ENCODE results near the gene TLCD2.
"Not testable (repeated sequence)": the region's sequence is repeated elsewhere in the genome, so short reads cannot be mapped to it uniquely, and the experiment has no call there.

TLCD2 gene

GRCh38 chr17:1707107-1707506 is 3.1 kb downstream of the TLCD2 start:
- Histone ChIP-seq H3K27me3 (ENCODE audit: control insufficient read depth, insufficient read depth, low read length, poor library complexity, severe bottlenecking) (peaks cover 29% of the 10 kb centered on the region), H3K9me3 (ENCODE audit: control insufficient read depth, low read length) (no peaks in the 10 kb centered on the region), H3K4me1 (ENCODE audit: control insufficient read depth, insufficient read depth, low read length) (no peaks in the 10 kb centered on the region), H3K36me3 (ENCODE audit: control insufficient read depth, insufficient read depth, low read length) (no peaks in the 10 kb centered on the region), H3K27ac (ENCODE audit: insufficient read depth, low read depth, low read length, poor library complexity, severe bottlenecking) (no peak overlapping the region), H3K4me3 (ENCODE audit: insufficient read depth, low read depth, low read length) (no peak overlapping the region)
- 83 to 91% methylated on average over 5 of the region's 5 CpGs for WGBS, 2 experiments

DNA sequence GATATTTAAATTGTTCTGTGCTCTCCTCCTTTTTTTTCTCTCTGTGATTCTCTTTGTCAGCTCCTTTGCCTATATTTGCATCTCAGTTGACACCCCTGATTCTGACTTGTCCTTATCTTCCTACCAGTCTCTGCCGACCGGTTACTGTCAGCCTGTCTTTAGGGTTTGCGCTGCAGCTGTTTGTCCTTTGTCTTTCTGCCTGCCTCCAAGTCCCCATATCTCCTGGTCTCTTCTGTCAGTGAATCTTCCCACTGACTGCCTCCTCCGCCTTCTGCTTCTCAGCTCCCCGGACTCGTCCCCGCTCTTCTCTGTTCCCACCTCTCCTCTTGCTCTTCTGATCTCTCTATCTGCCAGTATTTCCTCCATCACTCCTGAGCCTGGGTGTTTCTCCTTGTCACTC is 5.2 kb downstream of the TLCD2 start:
- Histone ChIP-seq H3K9me3 (ENCODE audit: control insufficient read depth, low read length) (no peaks in the 10 kb centered on the region), H3K36me3 (ENCODE audit: control insufficient read depth, insufficient read depth, low read length) (no peaks in the 10 kb centered on the region), H3K4me1 (ENCODE audit: control insufficient read depth, insufficient read depth, low read length) (no peaks in the 10 kb centered on the region), H3K27me3 (ENCODE audit: control insufficient read depth, insufficient read depth, low read length, poor library complexity, severe bottlenecking) (peaks cover 13% of the 10 kb centered on the region), H3K27ac (ENCODE audit: insufficient read depth, low read depth, low read length, poor library complexity, severe bottlenecking) (no peak overlapping the region), H3K4me3 (ENCODE audit: insufficient read depth, low read depth, low read length) (no peak overlapping the region)
- WGBS, 2 experiments, result 84 to 85% methylated on average over 7 of the region's 7 CpGs

DNA sequence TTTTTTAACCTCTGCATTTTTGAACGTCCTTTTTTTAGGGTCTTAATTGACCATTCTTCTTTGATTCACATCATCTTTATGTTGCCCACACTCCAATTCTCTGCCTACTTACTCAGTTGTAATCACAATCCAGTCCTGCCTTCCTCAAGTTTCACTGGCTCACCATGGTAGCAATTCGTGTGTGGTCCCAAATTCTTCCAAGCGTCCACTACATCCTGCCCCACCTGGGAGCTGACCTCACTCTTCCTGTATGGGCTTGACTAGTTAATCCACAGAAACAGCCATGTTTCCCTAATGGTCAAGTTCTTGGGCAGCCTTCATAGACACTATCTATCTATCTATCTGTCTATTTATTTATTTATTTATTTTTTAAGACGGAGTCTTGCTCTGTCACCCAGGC is 7.1 kb downstream of the TLCD2 start:
- no peak overlapping the region for H3K27ac ChIP-seq (ENCODE audit: insufficient read depth, low read depth, low read length, poor library complexity, severe bottlenecking)
- no peaks in the 10 kb centered on the region for H3K27me3 ChIP-seq (ENCODE audit: control insufficient read depth, insufficient read depth, low read length, poor library complexity, severe bottlenecking)
- WGBS, 2 experiments, result 68 to 77% methylated on average over 3 of the region's 4 CpGs
- no peak overlapping the region for H3K4me3 ChIP-seq (ENCODE audit: insufficient read depth, low read depth, low read length)
- no peaks in the 10 kb centered on the region for H3K9me3 ChIP-seq (ENCODE audit: control insufficient read depth, low read length)
- no peaks in the 10 kb centered on the region for H3K36me3 ChIP-seq (ENCODE audit: control insufficient read depth, insufficient read depth, low read length)
- no peaks in the 10 kb centered on the region for H3K4me1 ChIP-seq (ENCODE audit: control insufficient read depth, insufficient read depth, low read length)

DNA sequence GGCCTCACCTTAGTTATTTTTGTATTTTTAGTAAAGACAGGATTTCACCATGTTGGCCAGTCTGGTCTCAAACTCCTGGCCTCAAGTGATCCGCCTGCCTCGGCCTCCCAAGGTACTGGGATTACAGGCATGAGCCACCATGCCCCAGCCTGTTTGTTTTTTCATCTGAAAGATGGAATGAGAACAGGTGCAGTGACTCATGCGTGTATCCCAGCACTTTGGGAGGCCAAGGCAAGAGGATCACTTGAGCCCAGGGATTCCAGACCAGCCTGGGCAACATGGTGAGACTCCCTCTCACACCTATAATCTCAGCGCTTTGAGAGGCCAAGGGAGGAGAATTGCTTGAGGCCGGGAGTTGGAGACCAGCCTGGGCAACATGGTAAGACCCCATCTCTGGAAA is 10.3 kb downstream of the TLCD2 start:
- not testable (repeated sequence) for H3K4me3 ChIP-seq (ENCODE audit: insufficient read depth, low read depth, low read length); H3K9me3 ChIP-seq (ENCODE audit: control insufficient read depth, low read length)
- 84 to 94% methylated on average over 5 of the region's 5 CpGs for WGBS, 2 experiments

DNA sequence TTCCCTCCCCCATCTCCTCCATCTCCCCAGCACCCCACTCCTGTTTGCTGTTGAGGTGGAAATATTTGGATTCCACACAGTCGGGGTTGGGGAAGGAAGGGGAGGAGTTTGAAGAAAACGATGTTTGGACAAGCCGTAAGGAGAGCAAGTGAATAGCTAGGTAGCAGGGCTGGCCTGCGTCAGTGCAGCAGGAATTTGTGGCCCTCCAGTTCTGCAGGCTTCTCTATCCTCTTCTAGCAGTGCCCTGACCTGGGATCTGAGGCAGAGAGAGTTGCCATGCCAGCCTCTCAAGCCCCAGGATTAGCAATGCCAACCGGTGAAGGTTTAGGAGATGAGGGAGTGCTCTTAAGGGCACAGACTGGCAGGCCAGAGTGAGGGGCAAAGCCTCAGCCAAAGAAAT is 12.5 kb downstream of the TLCD2 start:
- 79% methylated on average over 5 of the region's 5 CpGs for WGBS, 2 experiments
- H3K4me3 ChIP-seq (ENCODE audit: insufficient read depth, low read depth, low read length), result no peak overlapping the region
- H3K27ac ChIP-seq (ENCODE audit: insufficient read depth, low read depth, low read length, poor library complexity, severe bottlenecking), result no peak overlapping the region
- H3K4me1 ChIP-seq (ENCODE audit: control insufficient read depth, insufficient read depth, low read length), result no peaks in the 10 kb centered on the region
- no peaks in the 10 kb centered on the region for H3K36me3 ChIP-seq (ENCODE audit: control insufficient read depth, insufficient read depth, low read length)
- H3K9me3 ChIP-seq (ENCODE audit: control insufficient read depth, low read length), result no peaks in the 10 kb centered on the region
- no peaks in the 10 kb centered on the region for H3K27me3 ChIP-seq (ENCODE audit: control insufficient read depth, insufficient read depth, low read length, poor library complexity, severe bottlenecking)

More for the DNA sequence above, 10.3 kb downstream of the TLCD2 start:
- not testable (repeated sequence) for H3K27me3 ChIP-seq (ENCODE audit: control insufficient read depth, insufficient read depth, low read length, poor library complexity, severe bottlenecking); H3K4me1 ChIP-seq (ENCODE audit: control insufficient read depth, insufficient read depth, low read length); H3K27ac ChIP-seq (ENCODE audit: insufficient read depth, low read depth, low read length, poor library complexity, severe bottlenecking); H3K36me3 ChIP-seq (ENCODE audit: control insufficient read depth, insufficient read depth, low read length)

GRCh38 chr17:1695365-1695764 is 14.8 kb downstream of the TLCD2 start:
- H3K36me3 ChIP-seq (ENCODE audit: control insufficient read depth, insufficient read depth, low read length), result no peaks in the 10 kb centered on the region
- WGBS, 2 experiments, result 92 to 93% methylated on average over 8 of the region's 8 CpGs
- no peaks in the 10 kb centered on the region for H3K4me1 ChIP-seq (ENCODE audit: control insufficient read depth, insufficient read depth, low read length)
- no peak overlapping the region for H3K27ac ChIP-seq (ENCODE audit: insufficient read depth, low read depth, low read length, poor library complexity, severe bottlenecking)
- no peak overlapping the region for H3K4me3 ChIP-seq (ENCODE audit: insufficient read depth, low read depth, low read length)
- no peaks in the 10 kb centered on the region for H3K27me3 ChIP-seq (ENCODE audit: control insufficient read depth, insufficient read depth, low read length, poor library complexity, severe bottlenecking)
- no peaks in the 10 kb centered on the region for H3K9me3 ChIP-seq (ENCODE audit: control insufficient read depth, low read length)

GRCh38 chr17:1693339-1693738 is 16.8 kb downstream of the TLCD2 start:
- no peak overlapping the region for H3K27ac ChIP-seq (ENCODE audit: insufficient read depth, low read depth, low read length, poor library complexity, severe bottlenecking)
- H3K36me3 ChIP-seq (ENCODE audit: control insufficient read depth, insufficient read depth, low read length), result no peaks in the 10 kb centered on the region
- WGBS, 2 experiments, result 85% methylated on average over 7 of the region's 7 CpGs
- H3K27me3 ChIP-seq (ENCODE audit: control insufficient read depth, insufficient read depth, low read length, poor library complexity, severe bottlenecking), result no peaks in the 10 kb centered on the region
- no peaks in the 10 kb centered on the region for H3K9me3 ChIP-seq (ENCODE audit: control insufficient read depth, low read length)
- no peak overlapping the region for H3K4me3 ChIP-seq (ENCODE audit: insufficient read depth, low read depth, low read length)
- no peaks in the 10 kb centered on the region for H3K4me1 ChIP-seq (ENCODE audit: control insufficient read depth, insufficient read depth, low read length)

GRCh38 chr17:1690544-1691221 is 19.5 kb downstream of the TLCD2 start:
- H3K9me3 ChIP-seq (ENCODE audit: control insufficient read depth, low read length), result no peaks in the 10 kb centered on the region
- 86 to 97% methylated on average over 3 to 4 of the region's 8 CpGs for WGBS, 2 experiments
- H3K4me1 ChIP-seq (ENCODE audit: control insufficient read depth, insufficient read depth, low read length), result no peaks in the 10 kb centered on the region
- H3K36me3 ChIP-seq (ENCODE audit: control insufficient read depth, insufficient read depth, low read length), result no peaks in the 10 kb centered on the region
- no peak overlapping the region for H3K27ac ChIP-seq (ENCODE audit: insufficient read depth, low read depth, low read length, poor library complexity, severe bottlenecking)
- H3K4me3 ChIP-seq (ENCODE audit: insufficient read depth, low read depth, low read length), result no peak overlapping the region
- H3K27me3 ChIP-seq (ENCODE audit: control insufficient read depth, insufficient read depth, low read length, poor library complexity, severe bottlenecking), result no peaks in the 10 kb centered on the region

- not testable (repeated sequence) for H3K27me3 ChIP-seq (ENCODE audit: control insufficient read depth, insufficient read depth, low read length, poor library complexity, severe bottlenecking); H3K36me3 ChIP-seq (ENCODE audit: control insufficient read depth, insufficient read depth, low read length)
- WGBS, 2 experiments, result 85% methylated on average over 6 of the region's 6 CpGs; no CpG with 5 or more reads in 1 of the 2 experiments
These were observed 21.8 kb downstream of the TLCD2 start for GRCh38 chr17:1688405-1688804.

GRCh38 chr17:1686086-1686485 is 24.1 kb downstream of the TLCD2 start:
- Histone ChIP-seq H3K36me3 (ENCODE audit: control insufficient read depth, insufficient read depth, low read length) (peaks cover 21% of the 10 kb centered on the region), H3K4me3 (ENCODE audit: insufficient read depth, low read depth, low read length) (no peak overlapping the region), H3K4me1 (ENCODE audit: control insufficient read depth, insufficient read depth, low read length) (peaks cover 7% of the 10 kb centered on the region), H3K27me3 (ENCODE audit: control insufficient read depth, insufficient read depth, low read length, poor library complexity, severe bottlenecking) (no peaks in the 10 kb centered on the region), H3K9me3 (ENCODE audit: control insufficient read depth, low read length) (no peaks in the 10 kb centered on the region), H3K27ac (ENCODE audit: insufficient read depth, low read depth, low read length, poor library complexity, severe bottlenecking) (no peak overlapping the region)
- WGBS, 2 experiments, result 86 to 89% methylated on average over 7 of the region's 7 CpGs

More at GRCh38 chr17:1688405-1688804, 21.8 kb downstream of the TLCD2 start:
- H3K4me3 ChIP-seq (ENCODE audit: insufficient read depth, low read depth, low read length); H3K9me3 ChIP-seq (ENCODE audit: control insufficient read depth, low read length); H3K4me1 ChIP-seq (ENCODE audit: control insufficient read depth, insufficient read depth, low read length); H3K27ac ChIP-seq (ENCODE audit: insufficient read depth, low read depth, low read length, poor library complexity, severe bottlenecking): not testable (repeated sequence)

Data from ectodermal cell (in vitro differentiated cells).